ENCODE results near the gene ROPN1B. TPM values are rescaled to one million over a fixed set of nuclear protein-coding genes. Genes with fewer than 3 reads are reported as not detected.
"Not testable (repeated sequence)": the region's sequence is repeated elsewhere in the genome, so short reads cannot be mapped to it uniquely, and the experiment has no call there.

Gene ROPN1B
- total RNA-seq, 1 experiment from 2014 or later, result 0.92 TPM

- H3K4me1 Mint-ChIP-seq (ENCODE audit: low read depth, unreplicated experiment); BruUV-seq (replicated peaks); H3K9me3 Mint-ChIP-seq (ENCODE audit: low read depth, unreplicated experiment); H3K27ac Mint-ChIP-seq (ENCODE audit: unreplicated experiment); CTCF ChIA-PET; H3K36me3 Mint-ChIP-seq (ENCODE audit: insufficient read depth, unreplicated experiment): not testable (repeated sequence)
- DNase-seq, result peak; percentile 62
- intact Hi-C loops (cut with micrococcal nuclease; ENCODE audit: unreplicated experiment), result loop anchor here (5.0 to 10.0 kb wide), 2 partner anchors 110 to 223 kb away; partner anchors contain the start of gene SLC41A3
- H3K27me3 Mint-ChIP-seq (ENCODE audit: unreplicated experiment), result peaks cover 45% of the 10 kb centered on the region
- peak; percentile 81 for TF ChIP-seq CTCF (IDR thresholded peaks at IDR 0.05; ENCODE audit: unreplicated experiment)
- peak overlapping the region; percentile 55 for H3K4me3 Mint-ChIP-seq (ENCODE audit: low read depth, unreplicated experiment)
These were observed 3.3 kb downstream of the ROPN1B start for GRCh38 chr3:125971997-125972944.

GRCh38 chr3:125975245-125976002 is 6.4 kb downstream of the ROPN1B start:
- BruUV-seq (replicated peaks), result not testable (repeated sequence)

GRCh38 chr3:125976003-125976390 is 7.0 kb downstream of the ROPN1B start:
- H3K9me3 Mint-ChIP-seq (ENCODE audit: low read depth, unreplicated experiment); DNase-seq; H3K27ac Mint-ChIP-seq (ENCODE audit: unreplicated experiment); H3K4me1 Mint-ChIP-seq (ENCODE audit: low read depth, unreplicated experiment); BruUV-seq (replicated peaks); H3K4me3 Mint-ChIP-seq (ENCODE audit: low read depth, unreplicated experiment); H3K36me3 Mint-ChIP-seq (ENCODE audit: insufficient read depth, unreplicated experiment): not testable (repeated sequence)
- CTCF ChIA-PET, result interaction anchor here (0.5 kb wide), 1 partner anchor 96 kb away, joined by 3 read pairs; no protein-coding TSS in a partner anchor
- intact Hi-C loops (cut with micrococcal nuclease; ENCODE audit: unreplicated experiment), result loop anchor here (10.0 kb wide), 1 partner anchor 219 kb away; no protein-coding TSS in a partner anchor
- peaks cover 64% of the 10 kb centered on the region for H3K27me3 Mint-ChIP-seq (ENCODE audit: unreplicated experiment)

More at GRCh38 chr3:125975245-125976002, 6.4 kb downstream of the ROPN1B start:
- DNase-seq; CTCF ChIA-PET; H3K4me3 Mint-ChIP-seq (ENCODE audit: low read depth, unreplicated experiment); H3K36me3 Mint-ChIP-seq (ENCODE audit: insufficient read depth, unreplicated experiment); H3K27ac Mint-ChIP-seq (ENCODE audit: unreplicated experiment); H3K9me3 Mint-ChIP-seq (ENCODE audit: low read depth, unreplicated experiment); H3K4me1 Mint-ChIP-seq (ENCODE audit: low read depth, unreplicated experiment): not testable (repeated sequence)
- H3K27me3 Mint-ChIP-seq (ENCODE audit: unreplicated experiment), result peaks cover 67% of the 10 kb centered on the region
- intact Hi-C loops (cut with micrococcal nuclease; ENCODE audit: unreplicated experiment), result loop anchor here (10.0 kb wide), 1 partner anchor 219 kb away; no protein-coding TSS in a partner anchor

GRCh38 chr3:125977104-125977503 is 8.1 kb downstream of the ROPN1B start:
- H3K36me3 Mint-ChIP-seq (ENCODE audit: insufficient read depth, unreplicated experiment); H3K4me3 Mint-ChIP-seq (ENCODE audit: low read depth, unreplicated experiment); H3K9me3 Mint-ChIP-seq (ENCODE audit: low read depth, unreplicated experiment); BruUV-seq (replicated peaks); H3K4me1 Mint-ChIP-seq (ENCODE audit: low read depth, unreplicated experiment); DNase-seq; H3K27ac Mint-ChIP-seq (ENCODE audit: unreplicated experiment); CTCF ChIA-PET: not testable (repeated sequence)
- intact Hi-C loops (cut with micrococcal nuclease; ENCODE audit: unreplicated experiment), result loop anchor here (10.0 kb wide), 1 partner anchor 218 kb away; no protein-coding TSS in a partner anchor
- H3K27me3 Mint-ChIP-seq (ENCODE audit: unreplicated experiment), result peaks cover 53% of the 10 kb centered on the region

GRCh38 chr3:125984951-125985350 is 16.0 kb downstream of the ROPN1B start:
- H3K9me3 Mint-ChIP-seq (ENCODE audit: low read depth, unreplicated experiment); H3K4me1 Mint-ChIP-seq (ENCODE audit: low read depth, unreplicated experiment); CTCF ChIA-PET; DNase-seq; intact Hi-C loops (cut with micrococcal nuclease; ENCODE audit: unreplicated experiment); H3K4me3 Mint-ChIP-seq (ENCODE audit: low read depth, unreplicated experiment); H3K27ac Mint-ChIP-seq (ENCODE audit: unreplicated experiment); H3K36me3 Mint-ChIP-seq (ENCODE audit: insufficient read depth, unreplicated experiment); BruUV-seq (replicated peaks): not testable (repeated sequence)
- H3K27me3 Mint-ChIP-seq (ENCODE audit: unreplicated experiment), result peaks cover 26% of the 10 kb centered on the region

All from Calu3 (cell line).